RWPE2 (cell line): ENCODE measurements around the gene NKX1-1.
A peak's percentile ranks its signal among the peaks of the same experiment; 100 is the strongest.

ENCODE experiments used
- ATAC-seq: fragments of 200-7000 bp; cut with Tn5 transposase; 3 replicates; pipeline ENCODE4 v1.9.1; 2021; ENCODE audit warnings: low read depth
- DNase-seq: peaks from one replicate; pipeline ENCODE4 v3.0.0-alpha.2; 2020; ENCODE audit warnings: low spot score
- H3K27ac ChIP-seq: fragments of 450-650 bp; 2 replicates; pipeline ENCODE4 v1.5.1; 2017; ENCODE audit warnings: mild to moderate bottlenecking; ENCODE audit not compliant: poor library complexity, severe bottlenecking
- H3K27me3 ChIP-seq: fragments of 250-450 bp; sonication (Bioruptor Pico); 2 replicates; pipeline ENCODE4 v1.5.1; 2021; ENCODE audit warnings: mild to moderate bottlenecking, moderate library complexity; ENCODE audit not compliant: insufficient read depth, poor library complexity, severe bottlenecking
- H3K36me3 ChIP-seq: fragments of 250-450 bp; sonication (Bioruptor Pico); 2 replicates; pipeline ENCODE4 v1.5.1; 2020; ENCODE audit warnings: low read depth, mild to moderate bottlenecking, moderate library complexity
- H3K4me1 ChIP-seq: fragments of 250-450 bp; sonication (Bioruptor Pico); 2 replicates; pipeline ENCODE4 v1.5.1; 2021; ENCODE audit warnings: mild to moderate bottlenecking, moderate library complexity; ENCODE audit not compliant: insufficient read depth, poor library complexity, severe bottlenecking
- H3K4me3 ChIP-seq: fragments of 250-450 bp; sonication (Bioruptor Pico); 2 replicates; pipeline ENCODE4 v1.5.1; 2021; ENCODE audit warnings: mild to moderate bottlenecking, moderate library complexity; ENCODE audit not compliant: severe bottlenecking
- H3K9me3 ChIP-seq: fragments of 250-450 bp; sonication (Bioruptor Pico); 2 replicates; pipeline ENCODE4 v1.5.1; 2021; ENCODE audit warnings: mild to moderate bottlenecking, moderate library complexity; ENCODE audit not compliant: severe bottlenecking
- TF ChIP-seq, protein P1 (sequence below): fragments of 450-650 bp; IDR thresholded peaks from one replicate; pipeline ENCODE4 v1.5.1; 2017; ENCODE audit warnings: mild to moderate bottlenecking, moderate library complexity; ENCODE audit not compliant: poor library complexity, severe bottlenecking

The NKX1-1 gene

DNA sequence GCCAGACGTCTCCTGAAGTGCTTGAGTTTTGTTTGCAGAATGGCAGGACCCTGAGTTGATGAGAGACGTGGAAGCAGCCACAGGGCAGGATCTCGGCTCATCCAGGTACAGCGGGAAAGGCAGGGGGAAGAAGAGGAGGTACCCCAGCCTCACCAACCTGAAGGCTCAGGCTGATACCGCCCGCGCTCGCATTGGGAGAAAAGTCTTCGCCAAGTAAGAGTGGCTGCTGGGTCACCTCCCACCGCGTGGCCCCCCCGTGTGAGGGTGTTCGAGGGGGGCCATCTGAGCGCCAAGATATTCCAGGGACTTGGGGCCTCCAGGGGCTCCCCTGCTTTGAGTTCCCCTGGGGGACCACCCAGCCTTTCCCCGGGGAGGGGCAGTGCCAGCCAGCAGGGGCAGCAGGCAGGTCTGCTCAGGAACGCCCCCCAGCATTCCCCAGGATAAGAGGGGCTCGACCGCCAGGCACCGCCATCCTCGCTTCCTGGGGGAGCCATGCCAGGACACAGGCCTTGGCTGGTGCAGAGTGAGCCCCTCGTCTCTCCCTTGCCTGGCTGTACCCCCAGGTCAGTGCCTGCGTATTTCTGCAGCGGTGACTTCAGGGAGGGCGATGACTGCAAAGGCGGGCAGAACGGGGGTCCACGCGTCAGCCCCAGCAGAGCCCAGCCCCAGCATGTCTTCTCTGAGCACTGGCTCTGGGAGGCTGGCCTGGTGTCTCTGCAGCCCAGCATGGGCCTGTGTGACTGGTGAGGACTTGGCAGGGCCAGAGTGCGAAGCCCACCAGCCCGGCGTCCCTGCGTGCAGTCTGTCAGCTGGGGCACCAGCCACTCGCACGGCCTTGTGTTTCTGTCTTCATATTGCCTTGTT, 22.3 kb downstream of the NKX1-1 start:
- Histone ChIP-seq H3K27me3 (no peaks in the 10 kb centered on the region), H3K4me1 (no peaks in the 10 kb centered on the region), H3K9me3 (peaks cover 5% of the 10 kb centered on the region), H3K36me3 (peaks cover 9% of the 10 kb centered on the region; the same call in 1 of the 2 replicates), H3K4me3 (no peak overlapping the region), H3K27ac (no peak overlapping the region)
- no peak for ATAC-seq
- peak; percentile 49 for DNase-seq
- TF ChIP-seq, protein P1, sequence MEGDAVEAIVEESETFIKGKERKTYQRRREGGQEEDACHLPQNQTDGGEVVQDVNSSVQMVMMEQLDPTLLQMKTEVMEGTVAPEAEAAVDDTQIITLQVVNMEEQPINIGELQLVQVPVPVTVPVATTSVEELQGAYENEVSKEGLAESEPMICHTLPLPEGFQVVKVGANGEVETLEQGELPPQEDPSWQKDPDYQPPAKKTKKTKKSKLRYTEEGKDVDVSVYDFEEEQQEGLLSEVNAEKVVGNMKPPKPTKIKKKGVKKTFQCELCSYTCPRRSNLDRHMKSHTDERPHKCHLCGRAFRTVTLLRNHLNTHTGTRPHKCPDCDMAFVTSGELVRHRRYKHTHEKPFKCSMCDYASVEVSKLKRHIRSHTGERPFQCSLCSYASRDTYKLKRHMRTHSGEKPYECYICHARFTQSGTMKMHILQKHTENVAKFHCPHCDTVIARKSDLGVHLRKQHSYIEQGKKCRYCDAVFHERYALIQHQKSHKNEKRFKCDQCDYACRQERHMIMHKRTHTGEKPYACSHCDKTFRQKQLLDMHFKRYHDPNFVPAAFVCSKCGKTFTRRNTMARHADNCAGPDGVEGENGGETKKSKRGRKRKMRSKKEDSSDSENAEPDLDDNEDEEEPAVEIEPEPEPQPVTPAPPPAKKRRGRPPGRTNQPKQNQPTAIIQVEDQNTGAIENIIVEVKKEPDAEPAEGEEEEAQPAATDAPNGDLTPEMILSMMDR: no peak

DNA sequence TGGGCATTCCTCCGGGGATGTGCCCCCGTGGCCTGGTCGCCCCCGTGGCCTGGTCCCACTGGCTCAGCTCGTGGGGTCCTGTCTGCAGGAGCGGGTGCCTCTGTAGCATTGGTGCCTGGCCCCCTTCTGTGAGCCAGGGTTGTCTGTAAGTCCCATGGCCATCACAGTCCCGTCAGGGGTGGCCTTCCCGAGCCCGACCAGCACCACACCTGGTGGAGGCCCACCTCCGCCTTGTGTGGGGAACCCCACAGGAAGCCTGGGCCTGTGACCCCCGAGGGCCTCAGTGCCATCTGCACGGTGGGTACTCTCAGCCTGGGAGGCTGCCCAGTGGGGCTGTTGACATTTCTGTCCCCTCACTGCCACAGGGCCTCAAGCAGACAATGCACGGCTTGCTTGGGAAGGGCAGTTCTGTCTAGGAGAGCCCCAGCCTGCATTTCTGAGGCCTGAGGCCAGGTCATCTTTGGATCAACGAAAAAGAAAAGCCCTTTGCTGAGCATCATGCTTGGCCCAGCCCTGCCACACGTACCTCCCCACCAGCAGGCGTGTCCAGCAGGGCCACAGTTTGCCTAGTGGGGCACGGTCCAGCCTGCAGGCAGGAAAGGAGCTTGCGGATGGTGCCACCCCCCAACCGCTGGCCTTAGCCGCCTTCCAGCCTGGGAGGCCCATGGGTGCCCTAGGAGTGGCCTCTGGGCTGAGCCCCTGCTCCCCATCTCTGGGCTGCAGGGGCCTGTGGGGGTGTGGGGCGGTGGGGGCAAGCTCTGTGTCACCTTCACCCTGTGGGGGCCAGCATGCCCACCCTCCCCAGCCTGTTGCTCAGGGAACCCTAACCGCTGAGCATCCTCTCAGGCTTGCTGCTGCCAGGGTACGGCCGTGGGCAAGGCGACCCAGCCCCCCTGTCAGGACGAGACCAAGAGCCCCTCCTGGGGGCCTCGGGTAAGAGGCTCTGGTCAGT, 23.2 kb downstream of the NKX1-1 start:
- no peak for ATAC-seq
- H3K4me3 ChIP-seq: no peak overlapping the region
- no peak overlapping the region for H3K27ac ChIP-seq
- no peaks in the 10 kb centered on the region for H3K4me1 ChIP-seq
- H3K36me3 ChIP-seq: peaks cover 9% of the 10 kb centered on the region; the same call in 1 of the 2 replicates
- H3K9me3 ChIP-seq: no peaks in the 10 kb centered on the region
- TF ChIP-seq, protein P1: no peak
- H3K27me3 ChIP-seq: no peaks in the 10 kb centered on the region
- peak; percentile 49 for DNase-seq

DNA sequence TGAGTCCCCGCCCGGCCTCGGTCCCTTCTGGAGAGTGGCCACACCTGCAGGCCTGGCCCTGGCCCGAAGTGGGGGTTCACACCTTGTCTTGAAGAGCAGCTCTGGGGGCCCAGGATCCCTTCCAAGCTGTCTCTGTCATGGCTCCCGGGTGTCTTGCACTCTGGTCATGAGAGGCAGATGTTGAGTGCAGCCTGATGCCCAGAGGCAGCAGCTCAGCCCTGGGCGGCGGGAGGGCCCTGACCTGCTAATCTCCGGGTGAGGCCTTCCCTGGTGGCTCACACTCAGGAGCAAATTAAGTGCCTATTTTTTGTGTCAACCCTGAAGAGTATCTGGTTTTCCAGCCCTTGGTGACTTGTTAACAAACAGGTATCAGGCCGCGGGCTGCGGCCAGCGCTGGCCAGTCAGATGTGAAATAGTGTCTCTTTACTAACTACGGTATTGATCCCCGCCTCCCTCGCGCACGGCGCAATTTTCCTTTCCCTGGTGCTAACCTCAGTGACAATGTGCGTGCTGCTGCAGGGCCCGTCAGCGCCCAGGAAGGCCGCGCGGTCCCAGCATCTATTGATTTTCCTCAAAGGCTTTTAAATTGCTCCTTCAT, 24.2 kb downstream of the NKX1-1 start:
- peak; percentile 66 for DNase-seq

DNA sequence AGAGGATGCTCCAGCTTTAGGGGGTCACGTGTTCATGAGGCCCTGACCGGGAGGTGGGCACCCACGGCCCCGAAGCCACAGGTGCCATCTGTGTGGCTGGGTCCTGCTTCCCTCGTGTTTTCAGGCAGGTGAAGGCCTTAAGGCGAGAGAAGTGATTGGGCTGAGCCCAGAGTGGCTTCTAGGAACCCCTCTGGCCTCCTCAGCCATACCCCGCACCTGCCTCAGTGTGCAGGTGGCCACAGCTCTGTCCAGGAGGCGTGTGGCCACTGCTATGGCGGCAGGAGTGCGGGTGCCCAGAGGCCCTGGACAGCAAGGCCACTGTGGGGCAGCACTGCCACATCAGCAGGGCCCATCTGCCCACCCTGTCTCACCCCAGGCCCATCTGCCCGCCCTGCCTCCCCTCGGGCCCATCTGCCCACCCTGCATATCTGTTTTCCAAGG, 25.0 kb downstream of the NKX1-1 start:
- ATAC-seq (no peak), DNase-seq (peak; percentile 41)
- H3K27ac ChIP-seq: no peak overlapping the region
- TF ChIP-seq, protein P1: no peak
- no peaks in the 10 kb centered on the region for H3K4me1 ChIP-seq
- no peaks in the 10 kb centered on the region for H3K27me3 ChIP-seq
- no peak overlapping the region for H3K4me3 ChIP-seq
- H3K36me3 ChIP-seq: peaks cover 3% of the 10 kb centered on the region; the same call in 1 of the 2 replicates
- no peaks in the 10 kb centered on the region for H3K9me3 ChIP-seq

More for the DNA sequence above, 24.2 kb downstream of the NKX1-1 start:
- no peaks in the 10 kb centered on the region for H3K4me1 ChIP-seq
- no peaks in the 10 kb centered on the region for H3K9me3 ChIP-seq
- no peak overlapping the region for H3K27ac ChIP-seq
- peaks cover 6% of the 10 kb centered on the region; the same call in 1 of the 2 replicates for H3K36me3 ChIP-seq
- H3K27me3 ChIP-seq: no peaks in the 10 kb centered on the region
- H3K4me3 ChIP-seq: no peak overlapping the region
- TF ChIP-seq, protein P1: no peak
- no peak for ATAC-seq
